WERI-Rb-1 (cell line): ENCODE measurements around the gene TAF5L.

Experiments
- DNase-seq: peaks from one replicate; pipeline ENCODE4 v3.0.0-alpha.2; 2020
- H3K27ac ChIP-seq: fragments of 250-450 bp; sonication (Bioruptor Pico); 2 replicates; pipeline ENCODE4 v1.5.1; 2020; ENCODE audit warnings: mild to moderate bottlenecking, moderate library complexity
- H3K27me3 ChIP-seq: fragments of 250-450 bp; sonication (Bioruptor Pico); 2 replicates; pipeline ENCODE4 v1.5.1; 2021; ENCODE audit warnings: mild to moderate bottlenecking, low read depth, moderate library complexity; ENCODE audit not compliant: insufficient read depth, severe bottlenecking
- H3K36me3 ChIP-seq: fragments of 250-450 bp; sonication (Bioruptor Pico); 2 replicates; pipeline ENCODE4 v1.5.1; 2020; ENCODE audit warnings: mild to moderate bottlenecking, moderate library complexity
- H3K4me3 ChIP-seq: 2 replicates; pipeline ENCODE4 v1.5.1; 2011; ENCODE audit warnings: low read depth, mild to moderate bottlenecking, control low read depth, low read length
- H3K9me3 ChIP-seq: fragments of 250-450 bp; sonication (Bioruptor Pico); 2 replicates; pipeline ENCODE4 v1.5.1; 2021; ENCODE audit warnings: mild to moderate bottlenecking, moderate library complexity; ENCODE audit not compliant: severe bottlenecking
- CTCF ChIP-seq: IDR thresholded peaks from 2 replicates; pipeline ENCODE4 v1.5.1; 2011; ENCODE audit warnings: low read depth, mild to moderate bottlenecking, control low read depth, inconsistent platforms, low read length

The TAF5L gene

GRCh38 chr1:229669333-229669732 is 43.4 kb upstream of the TAF5L start:
- H3K36me3 ChIP-seq: no peaks in the 10 kb centered on the region
- no peak for TF ChIP-seq CTCF
- DNase-seq: no peak

GRCh38 chr1:229666585-229666984 is 40.7 kb upstream of the TAF5L start:
- no peaks in the 10 kb centered on the region for H3K27me3 ChIP-seq
- H3K36me3 ChIP-seq: no peaks in the 10 kb centered on the region; the same call in 1 of the 2 replicates
- DNase-seq: no peak
- TF ChIP-seq CTCF: no peak
- H3K4me3 ChIP-seq: no peak overlapping the region
- H3K9me3 ChIP-seq: no peaks in the 10 kb centered on the region
- H3K27ac ChIP-seq: no peak overlapping the region

More at GRCh38 chr1:229669333-229669732, 43.4 kb upstream of the TAF5L start:
- H3K27ac ChIP-seq: no peak overlapping the region
- no peaks in the 10 kb centered on the region for H3K27me3 ChIP-seq
- no peaks in the 10 kb centered on the region for H3K9me3 ChIP-seq
- H3K4me3 ChIP-seq: no peak overlapping the region

GRCh38 chr1:229665912-229666558 is 40.1 kb upstream of the TAF5L start:
- Histone ChIP-seq H3K27ac (no peak overlapping the region), H3K36me3 (peaks cover 2% of the 10 kb centered on the region; the same call in 1 of the 2 replicates), H3K27me3 (no peaks in the 10 kb centered on the region), H3K9me3 (no peaks in the 10 kb centered on the region), H3K4me3 (no peak overlapping the region)
- no peak for DNase-seq
- no peak for TF ChIP-seq CTCF

- TF ChIP-seq CTCF: no peak
- peaks cover 2% of the 10 kb centered on the region; the same call in 1 of the 2 replicates for H3K36me3 ChIP-seq
- H3K27me3 ChIP-seq: no peaks in the 10 kb centered on the region
- H3K27ac ChIP-seq: no peak overlapping the region
- no peak for DNase-seq
- no peak overlapping the region for H3K4me3 ChIP-seq
- no peaks in the 10 kb centered on the region for H3K9me3 ChIP-seq
These were observed 38.3 kb upstream of the TAF5L start for GRCh38 chr1:229664133-229664689.

GRCh38 chr1:229661897-229662296 is 36.0 kb upstream of the TAF5L start:
- no peak for DNase-seq
- TF ChIP-seq CTCF: no peak
- Histone ChIP-seq H3K27ac (no peak overlapping the region), H3K36me3 (peaks cover 2% of the 10 kb centered on the region; the same call in 1 of the 2 replicates), H3K4me3 (no peak overlapping the region), H3K9me3 (no peaks in the 10 kb centered on the region), H3K27me3 (no peaks in the 10 kb centered on the region)
